Nephron (organoid): ENCODE measurements around the gene FAM47C.
"Not testable (repeated sequence)": the region's sequence is repeated elsewhere in the genome, so short reads cannot be mapped to it uniquely, and the experiment has no call there.

Source experiments
- H3K27ac Mint-ChIP-seq, 3 experiments: 2 replicates each; pipeline ENCODE4 v1.8.0; 2020; ENCODE audit warnings: mixed read lengths in 3 of 3, mild to moderate bottlenecking in 2 of 3, moderate library complexity in 1 of 3
- H3K27me3 Mint-ChIP-seq: 2 replicates; pipeline ENCODE4 v1.8.0; 2021; ENCODE audit warnings: low read depth, mild to moderate bottlenecking, moderate library complexity, mixed read lengths
- H3K36me3 Mint-ChIP-seq: 2 replicates; pipeline ENCODE4 v1.8.0; 2020; ENCODE audit warnings: low read depth, mixed read lengths
- H3K4me1 Mint-ChIP-seq: 2 replicates; pipeline ENCODE4 v1.8.0; 2020; ENCODE audit warnings: mixed read lengths
- H3K4me3 Mint-ChIP-seq, 3 experiments: 2 replicates each; pipeline ENCODE4 v1.8.0; 2020; ENCODE audit warnings: mild to moderate bottlenecking in 3 of 3, mixed read lengths in 3 of 3, moderate library complexity in 2 of 3
- H3K9me3 Mint-ChIP-seq: 2 replicates; pipeline ENCODE4 v1.8.0; 2020; ENCODE audit warnings: mixed read lengths
- CTCF ChIP-seq, 3 experiments: fragments of 200-600 bp; sonication (generic); IDR thresholded peaks; one replicate each; pipeline ENCODE4 v1.5.0; 2021; ENCODE audit warnings: antibody characterized with exemption in 3 of 3; ENCODE audit not compliant: unreplicated experiment in 3 of 3

Gene FAM47C

GRCh38 chrX:37042956-37043885, 35.1 kb downstream of the FAM47C start:
- H3K27ac Mint-ChIP-seq, H3K36me3 Mint-ChIP-seq, H3K9me3 Mint-ChIP-seq, H3K4me3 Mint-ChIP-seq, H3K27me3 Mint-ChIP-seq, H3K4me1 Mint-ChIP-seq: not testable (repeated sequence)

- TF ChIP-seq CTCF (IDR thresholded peaks at IDR 0.05; ENCODE audit: unreplicated experiment in 3 of 3) = no peak
- Mint-ChIP-seq H3K27me3 (no peaks in the 10 kb centered on the region), H3K4me3 (no peak overlapping the region), H3K27ac (no peak overlapping the region), H3K9me3 (peaks cover 6% of the 10 kb centered on the region), H3K4me1 (no peaks in the 10 kb centered on the region), H3K36me3 (no peaks in the 10 kb centered on the region)
Observed at GRCh38 chrX:37047776-37048175, 39.6 kb downstream of the FAM47C start.

- not testable (repeated sequence) for H3K27me3 Mint-ChIP-seq, H3K27ac Mint-ChIP-seq, H3K4me1 Mint-ChIP-seq, H3K9me3 Mint-ChIP-seq, H3K36me3 Mint-ChIP-seq, H3K4me3 Mint-ChIP-seq
Observed at GRCh38 chrX:37057572-37057971, 49.4 kb downstream of the FAM47C start.

- H3K4me3 Mint-ChIP-seq = no peak overlapping the region
- H3K27me3 Mint-ChIP-seq = no peaks in the 10 kb centered on the region
- no peaks in the 10 kb centered on the region for H3K9me3 Mint-ChIP-seq
- peak; percentile 45 to 57 (median 56) for TF ChIP-seq CTCF (IDR thresholded peaks at IDR 0.05; ENCODE audit: unreplicated experiment in 3 of 3)
- no peak overlapping the region for H3K27ac Mint-ChIP-seq
- no peaks in the 10 kb centered on the region for H3K36me3 Mint-ChIP-seq
- no peaks in the 10 kb centered on the region for H3K4me1 Mint-ChIP-seq
Observed at GRCh38 chrX:37060999-37061398, 52.8 kb downstream of the FAM47C start.
